Hepatocyte (in vitro differentiated cells): ENCODE measurements around the gene GET3.

ENCODE experiments used
- CTCF ChIP-seq: fragments of 200-600 bp; sonication (generic); IDR thresholded peaks from 2 replicates; pipeline ENCODE4 v1.5.1; 2016; ENCODE audit warnings: antibody characterized with exemption, mild to moderate bottlenecking; ENCODE audit not compliant: poor library complexity
- EZH2 ChIP-seq: fragments of 200-600 bp; sonication (generic); IDR thresholded peaks from 2 replicates; pipeline ENCODE4 v1.6.1; 2016; ENCODE audit warnings: antibody characterized with exemption, mild to moderate bottlenecking, borderline replicate concordance

DNA sequence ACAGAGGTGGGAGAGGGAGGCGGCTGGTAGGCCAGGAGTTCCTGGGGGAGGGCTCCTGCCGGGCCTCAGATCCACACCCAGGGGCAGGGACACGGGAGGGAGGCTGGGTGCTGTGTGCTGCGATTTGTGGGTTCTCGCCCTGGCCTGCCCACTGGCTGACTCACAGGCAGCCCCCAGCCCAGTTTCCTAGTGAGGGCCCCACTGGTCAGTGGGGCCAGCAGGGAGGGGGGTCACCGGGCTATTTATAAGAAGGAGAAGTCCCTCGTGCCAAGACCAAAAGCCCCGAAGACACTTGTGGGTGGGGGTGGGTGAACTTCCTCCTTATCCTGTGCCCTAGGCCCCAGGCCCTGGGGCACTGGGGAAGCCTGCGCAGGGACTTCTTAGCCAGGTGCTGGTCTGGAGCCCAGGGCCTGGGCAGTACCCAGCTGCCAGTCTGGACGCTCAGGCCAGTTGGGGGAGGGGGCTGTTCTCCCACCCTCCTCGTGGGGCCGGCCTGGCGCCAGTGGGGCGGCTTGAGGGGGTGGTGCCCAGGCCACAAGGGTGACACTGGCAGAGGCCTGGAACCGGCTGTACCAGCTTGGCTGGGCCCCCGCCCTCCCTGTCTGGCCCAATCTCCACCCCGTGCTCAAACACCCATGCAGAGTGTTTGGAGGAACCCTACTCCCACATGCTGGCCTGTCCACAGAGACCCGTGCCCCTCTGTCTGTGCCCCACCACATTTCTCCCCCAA, 49.0 kb downstream of the GET3 start:
- TF ChIP-seq EZH2 (no peak), CTCF (no peak)
